ENCODE results near the gene IGF1R.

The IGF1R gene

GRCh38 chr15:98648654-98649471 lies 524 bp downstream of the IGF1R start:
- DNase-seq (ENCODE audit: low spot score), result peak; percentile 67

DNA sequence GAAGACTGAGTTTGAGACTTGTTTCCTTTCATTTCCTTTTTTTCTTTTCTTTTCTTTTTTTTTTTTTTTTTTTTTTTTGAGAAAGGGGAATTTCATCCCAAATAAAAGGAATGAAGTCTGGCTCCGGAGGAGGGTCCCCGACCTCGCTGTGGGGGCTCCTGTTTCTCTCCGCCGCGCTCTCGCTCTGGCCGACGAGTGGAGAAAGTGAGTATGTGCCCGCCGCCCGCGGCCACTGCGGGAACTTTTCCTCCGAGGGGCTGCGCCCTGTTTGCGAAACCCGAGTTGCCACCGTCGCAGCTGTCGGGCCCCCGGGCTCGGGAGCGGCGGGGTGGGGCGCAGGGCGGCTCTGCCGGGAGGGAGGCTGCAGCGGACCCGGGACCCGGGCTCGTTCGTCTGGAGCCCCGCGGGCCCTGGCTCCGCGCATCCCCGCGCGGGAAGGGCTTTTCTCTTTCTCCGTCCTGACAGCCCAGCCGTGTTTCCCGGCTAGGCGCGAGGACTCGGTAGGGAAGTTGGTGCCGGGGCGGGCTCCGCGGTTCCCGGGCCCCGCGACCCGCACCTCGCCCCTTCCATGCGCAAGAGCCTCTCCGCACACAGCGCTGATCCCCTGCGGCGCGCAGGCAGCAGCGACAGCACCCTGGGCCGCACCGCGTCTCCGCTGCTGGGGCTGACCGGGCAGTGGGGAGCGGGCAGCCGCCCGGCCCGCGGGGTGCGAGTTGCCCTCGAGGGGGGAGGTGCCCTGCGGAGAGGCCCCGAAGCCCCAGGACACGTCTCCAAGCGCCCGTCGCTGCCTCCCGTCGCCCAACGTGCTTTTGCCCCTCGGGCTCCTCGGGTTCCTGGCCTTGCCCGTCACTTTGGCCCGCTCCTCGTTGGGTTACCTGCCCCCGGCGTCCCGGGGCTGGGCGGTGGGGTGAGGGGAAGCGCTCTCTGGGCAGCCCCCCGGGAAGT lies 1.4 kb downstream of the IGF1R start:
- peak; percentile 50 for DNase-seq (ENCODE audit: low spot score)

GRCh38 chr15:98650417-98651035 lies 2.2 kb downstream of the IGF1R start:
- peak; percentile 58 for DNase-seq (ENCODE audit: low spot score)

GRCh38 chr15:98651036-98651481 lies 2.7 kb downstream of the IGF1R start:
- DNase-seq (ENCODE audit: low spot score), result peak; percentile 51

DNA sequence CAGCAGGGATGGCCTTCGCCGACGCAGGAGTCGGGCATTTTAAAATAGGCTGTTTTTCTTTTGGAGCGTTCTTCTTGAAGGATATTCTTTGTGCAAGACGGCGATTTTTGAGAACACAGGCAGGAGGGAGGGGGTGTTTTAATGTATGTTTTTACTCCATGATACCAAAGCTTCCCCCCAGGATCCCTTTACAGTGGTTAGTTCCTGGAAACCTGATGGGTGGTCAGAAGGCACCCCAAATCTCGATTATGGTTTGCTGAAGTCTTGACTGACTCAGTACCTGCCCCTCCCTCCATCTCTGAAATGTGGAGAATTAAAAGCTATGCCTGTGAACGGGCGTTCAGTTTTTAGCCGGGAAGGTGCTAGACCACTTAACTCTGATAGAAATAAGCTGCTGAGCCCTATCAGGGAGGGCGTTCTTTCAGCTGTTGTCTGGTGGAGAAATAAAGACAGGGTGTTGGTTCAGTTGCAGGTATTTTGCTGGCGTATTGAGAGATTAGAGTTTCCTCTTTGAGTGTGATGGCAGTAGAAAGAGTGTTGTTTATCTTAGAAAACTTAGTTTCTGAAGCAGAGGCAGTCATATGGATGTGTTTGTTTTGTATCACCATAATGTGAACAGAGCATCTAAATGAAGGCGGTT lies 3.4 kb downstream of the IGF1R start:
- DNase-seq (ENCODE audit: low spot score), result peak; percentile 43

DNA sequence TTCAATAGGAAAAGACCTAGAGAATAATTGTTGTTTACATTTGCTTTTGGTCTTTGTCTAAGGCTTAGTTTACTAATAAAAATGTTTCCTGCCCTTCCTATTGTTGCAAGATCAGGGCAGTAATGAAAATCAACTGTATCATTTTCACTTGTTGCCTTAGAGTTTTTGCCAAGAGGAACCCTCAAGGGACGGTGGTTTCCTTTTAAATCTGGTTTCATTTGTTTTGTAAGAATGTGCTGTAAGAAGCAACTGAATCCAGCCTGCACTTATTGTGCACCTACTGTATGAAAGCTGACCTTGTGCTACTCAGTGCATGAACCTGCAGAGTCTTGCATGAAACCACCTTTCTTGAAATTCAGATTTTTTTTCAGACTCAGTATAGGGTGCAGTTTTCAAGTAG lies 5.3 kb downstream of the IGF1R start:
- no peak for DNase-seq (ENCODE audit: low spot score)

- no peak for DNase-seq (ENCODE audit: low spot score)
Measured at GRCh38 chr15:98654790-98655360, 6.5 kb downstream of the IGF1R start.

GRCh38 chr15:98655732-98656131 lies 7.4 kb downstream of the IGF1R start:
- DNase-seq (ENCODE audit: low spot score), result no peak

- peak; percentile 67 for DNase-seq (ENCODE audit: low spot score)
Measured at GRCh38 chr15:98657721-98658120, 9.4 kb downstream of the IGF1R start.

- peak; percentile 70 for DNase-seq (ENCODE audit: low spot score)
Measured at GRCh38 chr15:98658831-98659699, 10.7 kb downstream of the IGF1R start.

DNA sequence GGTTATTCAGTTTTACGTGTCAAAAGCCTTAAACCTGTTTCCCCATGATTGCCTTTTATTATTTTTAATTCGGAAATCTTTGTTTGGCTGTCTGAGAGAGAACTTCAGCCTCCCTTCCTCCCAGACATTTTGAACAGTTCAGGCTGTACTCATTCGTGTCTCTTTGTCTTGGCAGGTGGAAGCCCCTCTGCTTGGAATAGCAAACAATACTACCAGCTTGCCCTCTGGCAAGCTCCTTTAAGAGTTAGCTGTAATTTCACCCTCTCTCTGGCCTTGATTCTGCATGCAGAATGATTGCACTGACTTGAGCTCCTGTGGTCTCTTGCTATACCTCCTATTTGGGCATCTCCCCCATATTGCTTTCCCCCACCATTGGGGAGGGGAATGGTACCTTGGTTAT lies 11.7 kb downstream of the IGF1R start:
- DNase-seq (ENCODE audit: low spot score), result no peak

- no peak for DNase-seq (ENCODE audit: low spot score)
Measured at GRCh38 chr15:98663045-98663444, 14.7 kb downstream of the IGF1R start.

GRCh38 chr15:98663606-98664005 lies 15.3 kb downstream of the IGF1R start:
- no peak for DNase-seq (ENCODE audit: low spot score)

DNA sequence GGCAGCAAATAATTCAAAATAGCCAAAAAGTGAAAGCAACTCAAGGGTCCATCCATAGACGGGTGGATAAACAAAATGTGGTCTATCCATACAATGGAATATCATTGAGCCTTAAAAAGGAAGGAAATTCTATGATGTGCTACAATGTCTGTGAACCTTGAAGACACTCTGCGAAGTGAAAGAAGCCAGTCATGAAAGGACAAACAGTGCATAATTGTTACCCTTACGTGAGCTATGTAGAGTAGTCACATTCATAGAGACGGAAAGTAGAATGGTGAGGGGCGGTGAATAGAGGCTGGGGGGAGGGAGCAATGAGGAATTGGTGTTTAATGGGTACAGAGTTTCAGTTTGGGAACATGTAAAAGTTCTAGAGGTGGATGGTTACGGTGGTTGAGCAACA lies 18.1 kb downstream of the IGF1R start:
- DNase-seq (ENCODE audit: low spot score), result no peak

DNA sequence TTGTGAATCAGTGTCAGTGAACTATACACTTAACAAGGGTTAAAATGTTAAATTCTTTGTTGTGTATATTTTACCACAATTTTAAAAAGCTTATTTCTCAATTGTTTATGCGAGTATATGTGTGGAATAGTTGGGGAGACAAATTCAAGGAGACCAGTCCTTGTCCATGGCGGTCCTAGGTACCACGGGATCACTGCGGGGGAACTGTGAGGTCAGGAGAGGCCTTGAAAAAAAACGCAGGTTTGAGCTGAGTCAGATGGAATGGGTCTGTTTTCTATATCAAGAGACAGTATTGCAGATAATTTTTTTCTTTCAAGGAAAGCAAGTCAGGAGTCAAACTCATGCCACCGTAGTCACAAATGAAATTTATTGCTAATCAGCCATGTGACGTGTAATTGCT lies 18.5 kb downstream of the IGF1R start:
- DNase-seq (ENCODE audit: low spot score), result no peak

DNA sequence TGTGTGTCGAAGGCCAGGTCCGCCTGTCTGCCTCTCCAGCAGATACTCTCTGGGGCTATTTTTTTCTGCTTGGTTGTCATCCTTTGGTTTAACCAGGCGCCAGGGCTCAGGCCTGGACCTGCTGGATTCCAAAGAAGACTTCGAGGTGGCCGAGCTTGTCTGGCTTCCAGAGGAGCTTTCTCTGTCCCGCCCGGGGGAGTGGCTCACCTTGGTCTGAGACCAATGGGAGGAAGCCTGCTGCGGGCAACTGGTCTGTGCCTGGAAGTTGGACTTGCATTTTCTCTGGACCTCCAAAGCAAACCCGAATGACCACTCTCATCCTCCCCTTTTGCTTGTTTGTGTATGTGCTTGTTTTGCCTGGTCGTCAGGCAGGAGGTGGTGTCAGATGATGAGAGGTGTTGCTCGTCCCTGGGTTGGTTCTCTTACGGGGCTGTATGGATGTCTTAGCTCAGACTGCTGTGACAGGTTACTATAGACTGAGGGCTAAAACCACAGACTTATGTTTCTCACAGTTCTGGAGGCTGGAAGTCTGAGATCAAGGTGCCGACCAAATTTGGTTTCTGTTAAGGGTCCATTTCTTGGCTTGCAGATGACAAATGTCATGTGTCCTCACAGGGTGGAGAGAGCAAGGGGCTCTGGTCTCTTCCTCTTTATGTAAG lies 19.3 kb downstream of the IGF1R start:
- DNase-seq (ENCODE audit: low spot score), result no peak

- peak; percentile 76 for DNase-seq (ENCODE audit: low spot score)
Measured at GRCh38 chr15:98668566-98669308, 20.4 kb downstream of the IGF1R start.

DNA sequence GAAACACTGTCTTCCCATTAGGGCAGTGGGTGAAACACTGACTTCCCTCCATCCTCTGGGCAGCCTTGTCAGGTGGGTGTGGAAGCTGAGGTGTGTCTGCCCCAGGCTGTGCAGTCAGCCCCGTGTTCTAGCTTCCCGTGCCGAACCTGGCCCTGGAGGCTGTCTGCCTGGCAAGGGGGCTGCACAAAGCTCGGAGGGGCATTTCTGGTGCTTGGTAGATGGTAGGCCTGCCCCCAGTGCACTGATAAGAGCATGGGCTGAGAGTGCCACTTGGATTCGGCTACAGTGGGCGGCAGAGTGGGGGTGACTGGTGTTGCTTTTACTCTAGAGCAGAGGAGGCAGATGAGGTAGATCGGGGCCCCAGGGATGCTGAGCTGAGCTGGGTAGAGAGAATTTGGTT lies 21.3 kb downstream of the IGF1R start:
- no peak for DNase-seq (ENCODE audit: low spot score)
